Ovary (tissue), 9 donors: ENCODE measurements around the gene ADCY5. TPM values are rescaled to one million over a fixed set of nuclear protein-coding genes. Genes with fewer than 3 reads are reported as not detected.

Source experiments
- DNase-seq, 5 donors: peaks; one replicate each; pipeline ENCODE4 v3.0.0-alpha.2; 2019 to 2020
- H3K27ac ChIP-seq, 2 donors: fragments of 200-600 bp; one replicate each; pipeline versions ENCODE4 v1.5.1 to v1.8.0; 2019 to 2022
- H3K27me3 ChIP-seq: fragments of 200-600 bp; one replicate; pipeline ENCODE4 v1.8.0; 2022
- H3K36me3 ChIP-seq: fragments of 200-600 bp; sonication (generic); one replicate; pipeline ENCODE4 v1.5.1; 2019
- H3K4me1 ChIP-seq: one replicate; pipeline ENCODE4 v1.8.1; 2013; ENCODE audit warnings: mild to moderate bottlenecking, moderate library complexity; ENCODE audit not compliant: insufficient read depth
- H3K4me3 ChIP-seq: fragments of 200-600 bp; sonication (generic); one replicate; pipeline ENCODE4 v1.5.1; 2017
- H3K9me3 ChIP-seq, 2 donors: fragments of 200-600 bp in 1 of 2; sonication (generic) in 1 of 2; one replicate each; pipeline versions ENCODE4 v1.5.1 to v1.8.1; 2013 to 2019; ENCODE audit warnings: mild to moderate bottlenecking in 1 of 2, moderate library complexity in 1 of 2
- EP300 ChIP-seq: sonication (generic); formaldehyde crosslinking; IDR thresholded peaks from one replicate; pipeline ENCODE4 v1.6.1; 2017; ENCODE audit warnings: antibody characterized with exemption
- POLR2A ChIP-seq: fragments of 450-650 bp; IDR thresholded peaks from one replicate; pipeline ENCODE4 v1.6.1; 2017; ENCODE audit warnings: antibody characterized with exemption, mild to moderate bottlenecking, moderate library complexity
- WGBS, 3 donors: extraction: QIAGEN DNeasy Blood & Tissue Kit in 1 of 3; methylation state at CpG; one replicate each; pipeline versions ENCODE4 v1.1.5 to v1.1.7; 2013 to 2017; 5-methylcytosine and 5-hydroxymethylcytosine counted together
- intact Hi-C, 4 donors: fragments of 100-400 bp; cut with DNase I; formaldehyde crosslinking; loops; one replicate each; pipeline versions ENCODE4 v1.11.0 to v1.15.1; 2022 to 2023
- polyA plus RNA-seq, 2 donors: library from polyadenylated mRNA; stranded (reverse); fragments of 200-250 nt in 1 of 2; fragments of 350-450 nt in 1 of 2; fragmentation: Illumina TruSeq in 1 of 2; extraction: RNeasy Lipid Tissue Mini Kit (QIAGEN cat#74804) in 1 of 2; gene quantifications; one replicate each; pipeline ENCODE4 v1.2.3, GENCODE V29; 2013 to 2014
- total RNA-seq, 7 donors: library from RNA; depleted of rRNA in 2 of 7; stranded (reverse); fragments of >200 nt in 2 of 7; fragmentation: NEBNext Ultra II Directional in 3 of 7; extraction: Animal tissue kit (Norgen Biotek cat#: 25700) in 3 of 7; gene quantifications; one replicate each; pipeline versions ENCODE4 v1.1.0 to v1.2.4, GENCODE V29; 2016 to 2023
- TF ChIP-seq, protein P1 (sequence below), 3 donors: fragments of 450-650 bp in 2 of 3; fragments of 200-600 bp in 1 of 3; IDR thresholded peaks; one replicate each; pipeline versions ENCODE4 v1.5.1 to v1.8.0; 2016 to 2022; ENCODE audit warnings: antibody characterized with exemption in 3 of 3, mild to moderate bottlenecking in 1 of 3
- donor health status: DM: no; HTN: no; CAD: no; lungs with moderate emphysema.
- donor health status: DM: no; HTN: no; CAD: no.
- donor health status: Bipolar disorder and iron deficiency.
- donor health status: DM: yes; HTN: yes; CAD: no.
- donor health status: DM: no; HTN: no; CAD: no.
- donor health status: DM: yes; HTN: yes; CAD: no.

The ADCY5 gene
- total and polyA plus RNA-seq, 9 donors, result 5.3 to 36.2 (median 20.3) TPM

GRCh38 chr3:123392871-123393620 lies 55.8 kb downstream of the ADCY5 start:
- no peaks in the 10 kb centered on the region for H3K36me3 ChIP-seq
- intact Hi-C loops, result no loop called here
- WGBS, 3 donors, result 83 to 92% (median 91%) methylated on average over 4 of the region's 4 CpGs
- TF ChIP-seq EP300 (no peak), POLR2A (no peak)
- TF ChIP-seq, protein P1, sequence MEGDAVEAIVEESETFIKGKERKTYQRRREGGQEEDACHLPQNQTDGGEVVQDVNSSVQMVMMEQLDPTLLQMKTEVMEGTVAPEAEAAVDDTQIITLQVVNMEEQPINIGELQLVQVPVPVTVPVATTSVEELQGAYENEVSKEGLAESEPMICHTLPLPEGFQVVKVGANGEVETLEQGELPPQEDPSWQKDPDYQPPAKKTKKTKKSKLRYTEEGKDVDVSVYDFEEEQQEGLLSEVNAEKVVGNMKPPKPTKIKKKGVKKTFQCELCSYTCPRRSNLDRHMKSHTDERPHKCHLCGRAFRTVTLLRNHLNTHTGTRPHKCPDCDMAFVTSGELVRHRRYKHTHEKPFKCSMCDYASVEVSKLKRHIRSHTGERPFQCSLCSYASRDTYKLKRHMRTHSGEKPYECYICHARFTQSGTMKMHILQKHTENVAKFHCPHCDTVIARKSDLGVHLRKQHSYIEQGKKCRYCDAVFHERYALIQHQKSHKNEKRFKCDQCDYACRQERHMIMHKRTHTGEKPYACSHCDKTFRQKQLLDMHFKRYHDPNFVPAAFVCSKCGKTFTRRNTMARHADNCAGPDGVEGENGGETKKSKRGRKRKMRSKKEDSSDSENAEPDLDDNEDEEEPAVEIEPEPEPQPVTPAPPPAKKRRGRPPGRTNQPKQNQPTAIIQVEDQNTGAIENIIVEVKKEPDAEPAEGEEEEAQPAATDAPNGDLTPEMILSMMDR (IDR thresholded peaks at IDR 0.05), result no peak
- no peaks in the 10 kb centered on the region for H3K9me3 ChIP-seq
- H3K4me3 ChIP-seq, result no peak overlapping the region
- DNase-seq, result peak in 2 of 5 donors; percentile 11 to 13
- H3K27ac ChIP-seq, result peak overlapping the region in 1 of 2 donors; percentile 90
- peaks cover 44% of the 10 kb centered on the region for H3K4me1 ChIP-seq
- no peaks in the 10 kb centered on the region for H3K27me3 ChIP-seq

GRCh38 chr3:123392368-123392767 lies 56.5 kb downstream of the ADCY5 start:
- Histone ChIP-seq H3K4me3 (no peak overlapping the region), H3K9me3 (no peaks in the 10 kb centered on the region), H3K4me1 (peaks cover 48% of the 10 kb centered on the region), H3K36me3 (no peaks in the 10 kb centered on the region), H3K27me3 (no peaks in the 10 kb centered on the region), H3K27ac (peak overlapping the region in 1 of 2 donors; percentile 90)
- peak in 1 of 5 donors; percentile 26 for DNase-seq
- TF ChIP-seq POLR2A (no peak), EP300 (no peak)
- TF ChIP-seq, protein P1 (IDR thresholded peaks at IDR 0.05), result no peak
- WGBS, 3 donors, result 65 to 67% (median 66%) methylated on average over 5 of the region's 5 CpGs
- intact Hi-C loops, result no loop called here

- WGBS, 3 donors, result 18 to 40% (median 26%) methylated on average over 10 of the region's 10 CpGs
- Histone ChIP-seq H3K9me3 (no peaks in the 10 kb centered on the region), H3K36me3 (no peaks in the 10 kb centered on the region), H3K27ac (peak overlapping the region; percentile 34 to 90), H3K4me1 (peaks cover 48% of the 10 kb centered on the region), H3K27me3 (no peaks in the 10 kb centered on the region), H3K4me3 (no peak overlapping the region)
- intact Hi-C loops, result no loop called here
- DNase-seq, result peak; percentile 64 to 82 (median 75)
- TF ChIP-seq, protein P1 (IDR thresholded peaks at IDR 0.05), result no peak
- TF ChIP-seq POLR2A, result no peak
- TF ChIP-seq EP300, result no peak
Observed at GRCh38 chr3:123390865-123391600, 57.9 kb downstream of the ADCY5 start.

GRCh38 chr3:123389628-123389918 lies 59.3 kb downstream of the ADCY5 start:
- no peak for DNase-seq
- no peaks in the 10 kb centered on the region for H3K36me3 ChIP-seq
- H3K4me3 ChIP-seq, result no peak overlapping the region
- 82 to 93% (median 84%) methylated on average over 5 of the region's 5 CpGs for WGBS, 3 donors
- intact Hi-C loops, result loop anchor here in 1 of 4 donors (10.0 kb wide), 1 partner anchor 55 kb away; the partner anchor contains the start of gene ADCY5
- H3K9me3 ChIP-seq, result no peaks in the 10 kb centered on the region
- H3K27ac ChIP-seq, result peak overlapping the region in 1 of 2 donors; percentile 90
- H3K27me3 ChIP-seq, result no peaks in the 10 kb centered on the region
- H3K4me1 ChIP-seq, result peaks cover 53% of the 10 kb centered on the region
- TF ChIP-seq EP300 (no peak), POLR2A (no peak)
- TF ChIP-seq, protein P1 (IDR thresholded peaks at IDR 0.05), result no peak
